SK-N-DZ (cell line): Measurements from ENCODE around the gene LRCH1.

Experiments
- DNase-seq: peaks from one replicate; pipeline ENCODE4 v3.0.0-alpha.2; 2015; ENCODE audit warnings: low spot score

Gene LRCH1

GRCh38 chr13:46712524-46712923 lies 159.6 kb downstream of the LRCH1 start:
- DNase-seq: no peak

GRCh38 chr13:46715363-46715762 lies 162.4 kb downstream of the LRCH1 start:
- DNase-seq: no peak

GRCh38 chr13:46716821-46717220 lies 163.9 kb downstream of the LRCH1 start:
- DNase-seq: no peak

- DNase-seq: no peak
Observed at GRCh38 chr13:46717275-46717674, 164.3 kb downstream of the LRCH1 start.

- DNase-seq: no peak
Observed at GRCh38 chr13:46717856-46718255, 164.9 kb downstream of the LRCH1 start.

GRCh38 chr13:46720189-46720588 lies 167.2 kb downstream of the LRCH1 start:
- DNase-seq: no peak

GRCh38 chr13:46721054-46721453 lies 168.1 kb downstream of the LRCH1 start:
- peak; percentile 24 for DNase-seq

GRCh38 chr13:46726347-46726746 lies 173.4 kb downstream of the LRCH1 start:
- DNase-seq: no peak

GRCh38 chr13:46728777-46729176 lies 175.8 kb downstream of the LRCH1 start:
- DNase-seq: no peak

GRCh38 chr13:46731535-46731934 lies 178.6 kb downstream of the LRCH1 start:
- DNase-seq: no peak

- DNase-seq: peak; percentile 55
Observed at GRCh38 chr13:46735425-46735824, 182.5 kb downstream of the LRCH1 start.

GRCh38 chr13:46736541-46737310 lies 183.8 kb downstream of the LRCH1 start:
- DNase-seq: no peak

GRCh38 chr13:46738055-46738454 lies 185.1 kb downstream of the LRCH1 start:
- no peak for DNase-seq

GRCh38 chr13:46738766-46739165 lies 185.8 kb downstream of the LRCH1 start:
- DNase-seq: no peak

- DNase-seq: no peak
Observed at GRCh38 chr13:46739447-46740098, 186.6 kb downstream of the LRCH1 start.

GRCh38 chr13:46743191-46743590 lies 190.2 kb downstream of the LRCH1 start:
- no peak for DNase-seq

- no peak for DNase-seq
Observed at GRCh38 chr13:46745062-46745461, 192.1 kb downstream of the LRCH1 start.

- no peak for DNase-seq
Observed at GRCh38 chr13:46745706-46746105, 192.7 kb downstream of the LRCH1 start.

GRCh38 chr13:46747031-46747820 lies 194.3 kb downstream of the LRCH1 start:
- no peak for DNase-seq

GRCh38 chr13:46748300-46748699 lies 195.3 kb downstream of the LRCH1 start:
- DNase-seq: peak; percentile 88

- no peak for DNase-seq
Observed at GRCh38 chr13:46749951-46750350, 197.0 kb downstream of the LRCH1 start.
